ENCODE data around the gene FBRS. TPM values are rescaled to one million over a fixed set of nuclear protein-coding genes. Genes with fewer than 3 reads are reported as not detected.

FBRS gene
- total RNA-seq, 1 donor from 2014 or later = 60.9 TPM

DNA sequence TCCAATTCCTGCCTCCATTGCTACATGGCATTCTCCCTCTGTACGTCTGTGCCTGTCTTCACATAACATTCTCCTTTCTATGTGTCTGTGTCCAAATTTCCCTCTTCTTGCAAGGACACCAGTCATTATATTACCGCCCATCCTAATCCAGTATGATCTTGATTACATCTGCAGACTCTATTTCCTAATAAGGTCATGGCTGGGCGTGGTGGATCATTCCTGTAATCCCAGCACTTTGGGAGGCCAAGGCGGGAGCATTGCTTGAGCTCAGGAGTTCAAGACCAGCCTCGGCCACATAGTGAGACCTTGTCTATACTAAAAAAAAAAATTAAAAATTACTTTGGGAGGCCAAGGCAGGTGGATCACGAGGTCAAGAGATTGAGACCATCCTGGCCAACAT, 12.5 kb upstream of the FBRS start:
- Mint-ChIP-seq H3K27me3 (ENCODE audit: unreplicated experiment) (peaks cover 3% of the 10 kb centered on the region), H3K4me3 (ENCODE audit: unreplicated experiment) (no peak overlapping the region), H3K27ac (ENCODE audit: unreplicated experiment) (no peak overlapping the region), H3K9me3 (ENCODE audit: unreplicated experiment) (no peaks in the 10 kb centered on the region), H3K4me1 (ENCODE audit: unreplicated experiment) (peaks cover 6% of the 10 kb centered on the region), H3K36me3 (ENCODE audit: low read depth, unreplicated experiment) (no peaks in the 10 kb centered on the region)
- DNase-seq (ENCODE audit: low spot score) = no peak
- TF ChIP-seq, protein P1, sequence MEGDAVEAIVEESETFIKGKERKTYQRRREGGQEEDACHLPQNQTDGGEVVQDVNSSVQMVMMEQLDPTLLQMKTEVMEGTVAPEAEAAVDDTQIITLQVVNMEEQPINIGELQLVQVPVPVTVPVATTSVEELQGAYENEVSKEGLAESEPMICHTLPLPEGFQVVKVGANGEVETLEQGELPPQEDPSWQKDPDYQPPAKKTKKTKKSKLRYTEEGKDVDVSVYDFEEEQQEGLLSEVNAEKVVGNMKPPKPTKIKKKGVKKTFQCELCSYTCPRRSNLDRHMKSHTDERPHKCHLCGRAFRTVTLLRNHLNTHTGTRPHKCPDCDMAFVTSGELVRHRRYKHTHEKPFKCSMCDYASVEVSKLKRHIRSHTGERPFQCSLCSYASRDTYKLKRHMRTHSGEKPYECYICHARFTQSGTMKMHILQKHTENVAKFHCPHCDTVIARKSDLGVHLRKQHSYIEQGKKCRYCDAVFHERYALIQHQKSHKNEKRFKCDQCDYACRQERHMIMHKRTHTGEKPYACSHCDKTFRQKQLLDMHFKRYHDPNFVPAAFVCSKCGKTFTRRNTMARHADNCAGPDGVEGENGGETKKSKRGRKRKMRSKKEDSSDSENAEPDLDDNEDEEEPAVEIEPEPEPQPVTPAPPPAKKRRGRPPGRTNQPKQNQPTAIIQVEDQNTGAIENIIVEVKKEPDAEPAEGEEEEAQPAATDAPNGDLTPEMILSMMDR (IDR thresholded peaks at IDR 0.05; ENCODE audit: unreplicated experiment) = no peak

DNA sequence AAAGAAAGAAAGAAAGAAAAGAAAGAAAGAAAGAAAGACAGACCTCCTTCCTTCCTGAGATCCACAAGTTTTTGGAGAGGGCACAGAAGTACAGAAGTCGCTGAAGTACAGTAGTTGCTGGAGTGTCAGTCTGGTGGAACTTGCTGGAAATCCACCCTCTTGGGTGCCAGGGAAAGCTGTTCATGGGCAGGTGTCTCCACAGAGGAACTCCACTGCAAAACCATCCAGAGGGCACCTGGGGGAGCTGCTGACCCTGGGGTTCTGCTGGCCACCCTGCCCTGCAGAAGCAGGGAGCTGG, 11.0 kb upstream of the FBRS start:
- Mint-ChIP-seq H3K4me1 (ENCODE audit: unreplicated experiment) (peaks cover 11% of the 10 kb centered on the region), H3K9me3 (ENCODE audit: unreplicated experiment) (no peaks in the 10 kb centered on the region), H3K27ac (ENCODE audit: unreplicated experiment) (no peak overlapping the region), H3K4me3 (ENCODE audit: unreplicated experiment) (no peak overlapping the region), H3K27me3 (ENCODE audit: unreplicated experiment) (peaks cover 6% of the 10 kb centered on the region), H3K36me3 (ENCODE audit: low read depth, unreplicated experiment) (peaks cover 3% of the 10 kb centered on the region)
- TF ChIP-seq, protein P1 (IDR thresholded peaks at IDR 0.05; ENCODE audit: unreplicated experiment) = no peak
- DNase-seq (ENCODE audit: low spot score) = no peak

DNA sequence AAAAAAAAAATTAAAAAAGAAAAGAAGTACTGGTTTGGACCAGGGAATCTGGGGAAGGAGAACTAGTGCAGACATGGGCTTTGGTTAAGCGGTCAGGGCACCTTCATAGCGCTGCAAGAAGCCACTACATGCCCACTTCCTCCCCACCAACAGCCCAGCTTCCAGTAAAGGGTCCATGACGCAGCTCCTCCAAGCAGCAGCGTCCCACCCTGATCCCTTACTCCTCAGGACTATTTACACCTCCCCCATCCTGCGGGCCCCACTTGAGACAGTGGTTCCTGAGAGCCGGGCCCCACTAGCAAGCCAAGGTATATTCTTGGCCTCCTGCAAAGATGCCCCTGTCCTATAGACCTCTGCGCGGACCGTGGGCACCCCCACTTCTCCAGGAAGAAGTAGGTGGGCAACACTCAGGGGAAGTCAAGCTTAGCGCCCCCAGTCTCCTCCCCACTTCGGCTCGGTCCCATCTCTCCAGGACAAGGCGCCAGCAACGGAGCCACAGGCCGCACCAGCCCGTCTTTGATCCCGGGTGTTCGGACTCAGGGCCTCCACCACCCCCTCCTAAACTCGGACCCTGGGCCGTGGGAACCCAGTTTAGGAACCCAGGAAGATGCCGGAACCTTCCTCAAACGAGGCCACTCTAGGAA, 8.4 kb upstream of the FBRS start:
- TF ChIP-seq, protein P1 (IDR thresholded peaks at IDR 0.05; ENCODE audit: unreplicated experiment) = no peak
- peaks cover 9% of the 10 kb centered on the region for H3K27me3 Mint-ChIP-seq (ENCODE audit: unreplicated experiment)

DNA sequence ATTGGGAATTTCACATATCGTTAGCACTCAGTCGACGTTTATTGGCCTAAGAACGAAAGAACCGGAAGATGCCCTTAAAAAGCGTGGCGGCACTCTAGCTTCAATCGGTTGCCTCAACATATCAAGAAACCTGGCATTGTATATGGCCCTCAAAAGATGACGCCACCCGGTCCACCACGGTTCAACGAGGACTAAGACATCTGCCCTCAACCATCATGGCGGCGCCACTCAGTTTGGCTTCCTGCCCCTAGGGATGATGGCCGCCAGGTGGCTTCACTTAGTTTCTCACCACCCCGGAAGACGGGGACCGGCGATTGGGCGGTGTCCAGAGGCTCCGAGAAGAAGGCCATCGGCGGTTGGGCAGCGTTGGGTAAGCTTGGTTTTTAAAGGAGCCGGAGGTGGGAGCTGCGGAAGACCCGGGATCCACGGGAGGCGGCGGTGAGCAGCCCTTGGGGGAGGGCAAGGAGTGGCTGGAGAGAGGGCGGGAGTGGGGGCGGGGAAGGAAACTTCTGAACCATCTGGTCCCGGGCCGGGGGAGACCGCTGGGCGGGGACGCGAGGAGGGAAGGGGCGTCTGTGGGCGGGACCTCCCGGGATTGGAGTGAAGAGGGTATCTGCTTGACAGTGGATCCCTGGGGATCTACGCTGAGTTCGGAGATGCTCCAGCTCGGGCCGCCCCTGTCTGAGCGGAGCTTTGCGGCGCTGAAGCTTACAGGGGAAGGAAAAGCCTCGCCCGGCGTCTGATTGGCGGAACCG, 7.7 kb upstream of the FBRS start, which contains the start of gene PRR14:
TSS of gene PRR14 (plus strand) at position 592 of the 755 bp plus-strand sequence. CDS start 686 bp downstream, outside the sequence.
- Mint-ChIP-seq H3K27ac (ENCODE audit: unreplicated experiment) (peak within 1 kb of the TSS; percentile 80), H3K4me3 (ENCODE audit: unreplicated experiment) (peak within 1 kb of the TSS; percentile 96), H3K27me3 (ENCODE audit: unreplicated experiment) (peaks cover 9% of the 10 kb centered on the region), H3K4me1 (ENCODE audit: unreplicated experiment) (peaks cover 19% of the 10 kb centered on the region), H3K36me3 (ENCODE audit: low read depth, unreplicated experiment) (peaks cover 10% of the 10 kb centered on the region), H3K9me3 (ENCODE audit: unreplicated experiment) (no peaks in the 10 kb centered on the region)
- TF ChIP-seq, protein P1 (IDR thresholded peaks at IDR 0.05; ENCODE audit: unreplicated experiment) = peak; percentile 32
- peak; percentile 94 for DNase-seq (ENCODE audit: low spot score)

More for the DNA sequence above, 8.4 kb upstream of the FBRS start:
- Mint-ChIP-seq H3K9me3 (ENCODE audit: unreplicated experiment) (no peaks in the 10 kb centered on the region), H3K4me3 (ENCODE audit: unreplicated experiment) (peak overlapping the region; percentile 96), H3K4me1 (ENCODE audit: unreplicated experiment) (peaks cover 19% of the 10 kb centered on the region), H3K36me3 (ENCODE audit: low read depth, unreplicated experiment) (peaks cover 4% of the 10 kb centered on the region), H3K27ac (ENCODE audit: unreplicated experiment) (peak overlapping the region; percentile 80)
- DNase-seq (ENCODE audit: low spot score) = no peak
